Measurements from ENCODE around the gene NCSTN. TPM values are rescaled to one million over a fixed set of nuclear protein-coding genes. Genes with fewer than 3 reads are reported as not detected.

The NCSTN gene
- total RNA-seq, 1 experiment from 2014 or later, result 58.0 TPM

DNA sequence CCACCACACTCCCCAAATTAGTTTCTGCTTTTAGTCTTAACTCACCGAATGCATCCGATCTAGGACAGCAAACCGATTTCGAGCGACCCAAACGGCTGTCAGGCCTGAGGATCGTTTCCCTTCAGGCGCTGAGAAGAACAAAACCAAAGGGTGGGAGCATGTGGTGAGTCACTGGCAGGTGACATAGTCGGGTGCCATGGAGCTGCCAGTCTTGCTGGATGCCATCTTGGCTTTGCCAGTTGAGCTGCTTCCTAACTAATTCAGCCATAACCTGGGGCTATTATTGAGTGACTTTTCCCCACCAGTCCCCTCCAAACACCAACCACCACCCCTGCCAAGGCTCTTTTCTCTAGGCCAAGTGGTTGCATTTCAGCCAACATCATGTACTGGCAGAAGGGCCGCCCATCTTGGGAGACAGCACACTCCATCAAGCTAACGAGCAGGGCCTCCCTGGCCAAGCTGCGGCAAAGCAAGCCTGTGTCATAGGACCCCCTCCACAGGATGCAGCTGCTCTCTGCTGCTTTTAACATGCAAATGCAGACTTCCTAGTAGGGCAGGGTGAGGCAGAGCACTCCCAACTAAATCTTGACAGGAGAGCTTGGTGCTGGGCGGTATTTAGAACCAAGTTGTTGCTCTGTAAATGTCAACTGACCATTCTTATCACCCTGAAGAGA is 35.9 kb upstream of the NCSTN start:
- H3K36me3 ChIP-seq (ENCODE audit: insufficient read depth, low read length, poor library complexity, severe bottlenecking), result peaks cover 82% of the 10 kb centered on the region
- POLR2A ChIA-PET (ENCODE audit: low non-redundant PET), result no interaction called here

DNA sequence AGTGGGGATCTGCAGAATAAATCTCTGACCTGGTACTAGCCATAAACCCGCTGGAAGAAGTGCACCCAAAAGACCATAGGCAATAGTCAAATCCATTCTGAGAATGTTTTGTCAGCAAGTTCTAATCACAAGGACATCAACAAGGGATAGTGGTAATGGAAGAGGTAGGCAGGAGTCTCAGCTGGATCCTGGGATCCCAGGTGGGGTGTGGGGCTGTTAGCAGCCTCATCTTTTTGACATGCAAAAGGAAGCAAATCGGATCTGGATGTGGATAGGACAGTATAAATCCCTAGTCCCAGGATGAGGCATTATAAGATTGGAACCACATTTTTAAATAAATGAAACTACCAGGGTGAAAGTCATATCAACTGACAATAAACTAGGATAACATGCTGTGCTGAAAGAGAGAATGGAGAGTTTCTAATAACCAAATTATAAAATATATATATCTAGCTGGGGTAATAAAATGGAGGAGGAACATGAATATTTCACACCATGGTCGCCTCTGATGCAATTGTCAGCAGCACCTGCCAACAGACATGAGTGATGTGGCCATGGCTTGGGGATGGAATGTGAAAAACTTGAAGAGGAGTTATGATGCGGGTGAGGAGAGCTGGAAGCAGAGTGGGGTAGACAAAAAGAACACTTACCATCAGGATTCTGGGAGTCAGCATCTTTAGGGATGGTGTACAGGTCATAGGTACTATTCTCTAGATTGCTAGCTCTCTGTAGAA is 34.6 kb upstream of the NCSTN start:
- H3K27me3 ChIP-seq (replicated peaks; ENCODE audit: insufficient read depth, low read depth, low read length, poor library complexity), result no peaks in the 10 kb centered on the region
- CTCF ChIA-PET, result no interaction called here
- H3K36me3 ChIP-seq (ENCODE audit: insufficient read depth, low read length, poor library complexity, severe bottlenecking), result peaks cover 91% of the 10 kb centered on the region
- no peak overlapping the region for H3K27ac ChIP-seq (ENCODE audit: low read depth, low read length, poor library complexity, severe bottlenecking)
- no TSS peak for BruUV-seq (replicated peaks)
- intact Hi-C loops (cut with micrococcal nuclease; ENCODE audit: unreplicated experiment), result no loop called here
- no peaks in the 10 kb centered on the region for H3K4me1 ChIP-seq (ENCODE audit: insufficient read depth, low read length, poor library complexity, severe bottlenecking)
- no peak for DNase-seq (ENCODE audit: low spot score)
- no peaks in the 10 kb centered on the region for H3K9me3 ChIP-seq (ENCODE audit: low read depth, low read length, poor library complexity, severe bottlenecking)
- POLR2A ChIA-PET (ENCODE audit: low non-redundant PET), result no interaction called here
- H3K4me3 ChIP-seq (ENCODE audit: low read depth, low read length, poor library complexity, severe bottlenecking), result no peak overlapping the region
- no peak for TF ChIP-seq EZH2 (IDR thresholded peaks at IDR 0.05; ENCODE audit: borderline replicate concordance, low read depth, low read length, poor library complexity, severe bottlenecking)
- TF ChIP-seq, protein P1, sequence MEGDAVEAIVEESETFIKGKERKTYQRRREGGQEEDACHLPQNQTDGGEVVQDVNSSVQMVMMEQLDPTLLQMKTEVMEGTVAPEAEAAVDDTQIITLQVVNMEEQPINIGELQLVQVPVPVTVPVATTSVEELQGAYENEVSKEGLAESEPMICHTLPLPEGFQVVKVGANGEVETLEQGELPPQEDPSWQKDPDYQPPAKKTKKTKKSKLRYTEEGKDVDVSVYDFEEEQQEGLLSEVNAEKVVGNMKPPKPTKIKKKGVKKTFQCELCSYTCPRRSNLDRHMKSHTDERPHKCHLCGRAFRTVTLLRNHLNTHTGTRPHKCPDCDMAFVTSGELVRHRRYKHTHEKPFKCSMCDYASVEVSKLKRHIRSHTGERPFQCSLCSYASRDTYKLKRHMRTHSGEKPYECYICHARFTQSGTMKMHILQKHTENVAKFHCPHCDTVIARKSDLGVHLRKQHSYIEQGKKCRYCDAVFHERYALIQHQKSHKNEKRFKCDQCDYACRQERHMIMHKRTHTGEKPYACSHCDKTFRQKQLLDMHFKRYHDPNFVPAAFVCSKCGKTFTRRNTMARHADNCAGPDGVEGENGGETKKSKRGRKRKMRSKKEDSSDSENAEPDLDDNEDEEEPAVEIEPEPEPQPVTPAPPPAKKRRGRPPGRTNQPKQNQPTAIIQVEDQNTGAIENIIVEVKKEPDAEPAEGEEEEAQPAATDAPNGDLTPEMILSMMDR (conservative IDR thresholded peaks at IDR 0.05; ENCODE audit: low read depth, low read length), result no peak

More for the DNA sequence above, 35.9 kb upstream of the NCSTN start:
- BruUV-seq (replicated peaks), result no TSS peak
- CTCF ChIA-PET, result no interaction called here
- DNase-seq (ENCODE audit: low spot score), result no peak
- Histone ChIP-seq H3K27ac (ENCODE audit: low read depth, low read length, poor library complexity, severe bottlenecking) (no peak overlapping the region), H3K4me1 (ENCODE audit: insufficient read depth, low read length, poor library complexity, severe bottlenecking) (no peaks in the 10 kb centered on the region), H3K4me3 (ENCODE audit: low read depth, low read length, poor library complexity, severe bottlenecking) (no peak overlapping the region), H3K27me3 (replicated peaks; ENCODE audit: insufficient read depth, low read depth, low read length, poor library complexity) (no peaks in the 10 kb centered on the region), H3K9me3 (ENCODE audit: low read depth, low read length, poor library complexity, severe bottlenecking) (no peaks in the 10 kb centered on the region)
- no peak for TF ChIP-seq EZH2 (IDR thresholded peaks at IDR 0.05; ENCODE audit: borderline replicate concordance, low read depth, low read length, poor library complexity, severe bottlenecking)
- TF ChIP-seq, protein P1 (conservative IDR thresholded peaks at IDR 0.05; ENCODE audit: low read depth, low read length), result no peak
- intact Hi-C loops (cut with micrococcal nuclease; ENCODE audit: unreplicated experiment), result no loop called here

DNA sequence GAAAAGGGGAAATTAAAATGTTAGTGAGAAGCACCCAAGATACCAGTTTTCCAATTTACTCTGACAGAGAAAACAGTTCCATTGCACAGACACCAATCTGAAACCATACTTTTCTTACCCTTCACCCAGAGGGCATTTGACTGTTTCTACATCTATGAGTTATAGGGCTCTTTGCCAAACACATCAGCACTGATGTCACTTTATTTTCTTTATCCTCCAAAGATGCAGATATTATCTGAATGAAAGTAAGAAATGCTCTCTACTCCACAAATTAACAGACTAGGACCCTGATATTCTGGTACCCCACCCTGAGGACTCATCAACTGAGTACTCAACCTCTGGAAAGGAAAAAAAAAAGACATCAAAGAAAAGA is 34.0 kb upstream of the NCSTN start:
- Histone ChIP-seq H3K4me3 (ENCODE audit: low read depth, low read length, poor library complexity, severe bottlenecking) (no peak overlapping the region), H3K36me3 (ENCODE audit: insufficient read depth, low read length, poor library complexity, severe bottlenecking) (peaks cover 90% of the 10 kb centered on the region), H3K27me3 (replicated peaks; ENCODE audit: insufficient read depth, low read depth, low read length, poor library complexity) (no peaks in the 10 kb centered on the region), H3K4me1 (ENCODE audit: insufficient read depth, low read length, poor library complexity, severe bottlenecking) (no peaks in the 10 kb centered on the region), H3K27ac (ENCODE audit: low read depth, low read length, poor library complexity, severe bottlenecking) (no peak overlapping the region), H3K9me3 (ENCODE audit: low read depth, low read length, poor library complexity, severe bottlenecking) (no peaks in the 10 kb centered on the region)
- CTCF ChIA-PET, result no interaction called here
- intact Hi-C loops (cut with micrococcal nuclease; ENCODE audit: unreplicated experiment), result no loop called here
- DNase-seq (ENCODE audit: low spot score), result no peak
- POLR2A ChIA-PET (ENCODE audit: low non-redundant PET), result no interaction called here
- no peak for TF ChIP-seq EZH2 (IDR thresholded peaks at IDR 0.05; ENCODE audit: borderline replicate concordance, low read depth, low read length, poor library complexity, severe bottlenecking)
- TF ChIP-seq, protein P1 (conservative IDR thresholded peaks at IDR 0.05; ENCODE audit: low read depth, low read length), result no peak
- no TSS peak for BruUV-seq (replicated peaks)
